GM12875 (cell line): ENCODE measurements around the gene SMARCE1.

Experiments used
- H3K4me3 ChIP-seq: one replicate; pipeline ENCODE4 v1.5.1; 2011; ENCODE audit warnings: low read depth, low read length, control low read depth
- CTCF ChIP-seq: IDR thresholded peaks from 2 replicates; pipeline ENCODE4 v1.5.1; 2011; ENCODE audit warnings: low read depth, mild to moderate bottlenecking, control low read depth, inconsistent platforms, low read length, moderate library complexity, borderline replicate concordance; ENCODE audit not compliant: insufficient read depth

SMARCE1 gene

GRCh38 chr17:40605306-40605705 lies 42.3 kb downstream of the SMARCE1 start:
- TF ChIP-seq CTCF: no peak
- no peak overlapping the region for H3K4me3 ChIP-seq

GRCh38 chr17:40604327-40605080 lies 43.1 kb downstream of the SMARCE1 start:
- H3K4me3 ChIP-seq: no peak overlapping the region
- TF ChIP-seq CTCF: no peak

- TF ChIP-seq CTCF: no peak
Measured at GRCh38 chr17:40602445-40603443, 44.9 kb downstream of the SMARCE1 start.

GRCh38 chr17:40600486-40601046 lies 47.1 kb downstream of the SMARCE1 start:
- no peak for TF ChIP-seq CTCF
- H3K4me3 ChIP-seq: no peak overlapping the region

More at GRCh38 chr17:40602445-40603443, 44.9 kb downstream of the SMARCE1 start:
- H3K4me3 ChIP-seq: no peak overlapping the region

- no peak overlapping the region for H3K4me3 ChIP-seq
- TF ChIP-seq CTCF: no peak
Measured at GRCh38 chr17:40599468-40599763, 48.2 kb downstream of the SMARCE1 start.

GRCh38 chr17:40598619-40599467 lies 48.8 kb downstream of the SMARCE1 start:
- no peak for TF ChIP-seq CTCF
- no peak overlapping the region for H3K4me3 ChIP-seq
